Cardiac septum (tissue), 1 donor: ENCODE measurements around the gene SAMD4B. TPM values are rescaled to one million over a fixed set of nuclear protein-coding genes. Genes with fewer than 3 reads are reported as not detected.
"Not testable (repeated sequence)": the region's sequence is repeated elsewhere in the genome, so short reads cannot be mapped to it uniquely, and the experiment has no call there.

ENCODE experiments used
- DNase-seq: peaks from one replicate; pipeline ENCODE4 v3.0.0-alpha.2; 2020; ENCODE audit warnings: low spot score
- intact Hi-C: fragments of 100-400 bp; cut with DNase I; formaldehyde crosslinking; loops from one replicate; pipeline ENCODE4 v1.14.0; 2022
- total RNA-seq: library from RNA; stranded (reverse); fragmentation: NEBNext Ultra II Directional; extraction: Animal tissue kit (Norgen Biotek cat#: 25700); gene quantifications from one replicate; pipeline ENCODE4 v1.2.1, GENCODE V29; 2021
- donor health status: DM: no; HTN: no; CAD: no.

The SAMD4B gene
- total RNA-seq, 1 donor from 2014 or later: 65.8 TPM

- DNase-seq: peak; percentile 92
- intact Hi-C loops: loop anchor here (1.0 to 10.0 kb wide), 2 partner anchors 206 to 363 kb away; no protein-coding TSS in a partner anchor
Measured at GRCh38 chr19:39328046-39328705, 14.0 kb upstream of the SAMD4B start.

DNA sequence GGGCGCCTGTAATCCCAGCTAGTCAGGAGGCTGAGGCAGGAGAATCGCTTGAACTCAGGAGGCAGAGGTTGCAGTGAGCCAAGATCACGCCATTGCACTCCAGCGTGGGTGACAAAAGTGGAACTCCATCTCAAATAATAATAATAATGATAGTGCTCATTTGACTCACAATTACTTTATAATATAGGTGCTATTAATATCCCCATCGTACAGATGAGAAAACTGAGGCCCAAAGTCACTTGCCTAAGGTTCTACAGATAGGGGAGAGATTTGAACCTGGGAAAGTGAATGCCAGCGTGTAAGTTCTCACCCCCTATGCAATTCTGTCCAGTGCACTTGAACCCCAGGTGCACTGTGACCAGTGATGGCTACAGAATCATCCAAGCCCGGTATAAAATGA is 12.3 kb upstream of the SAMD4B start:
- intact Hi-C loops: loop anchor here (10.0 kb wide), 1 partner anchor 365 kb away; no protein-coding TSS in a partner anchor
- DNase-seq: no peak

- no peak for DNase-seq
- intact Hi-C loops: no loop called here
Measured at GRCh38 chr19:39332293-39332692, 9.9 kb upstream of the SAMD4B start.

DNA sequence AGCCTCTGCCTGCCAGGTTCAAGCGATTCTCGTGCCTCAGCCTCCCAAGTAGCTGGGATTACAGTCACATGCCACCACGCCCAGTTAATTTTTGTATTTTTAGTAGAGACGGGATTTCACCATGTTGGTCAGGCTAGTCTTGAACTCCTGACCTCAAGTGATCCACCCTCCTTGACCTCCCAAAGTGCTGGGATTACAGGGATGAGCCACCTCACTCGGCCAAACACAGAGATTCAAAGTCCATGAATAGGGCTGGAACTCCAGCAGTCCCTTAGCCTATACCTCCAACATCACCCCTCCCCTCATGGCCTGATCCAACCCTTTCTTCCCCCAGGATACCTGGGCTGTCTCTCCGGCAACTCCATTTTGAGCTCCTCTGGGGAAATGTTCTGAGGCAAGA is 9.5 kb upstream of the SAMD4B start:
- DNase-seq, intact Hi-C loops: not testable (repeated sequence)

- intact Hi-C loops: no loop called here
- no peak for DNase-seq
Measured at GRCh38 chr19:39333507-39333906, 8.7 kb upstream of the SAMD4B start.

- no peak for DNase-seq
- intact Hi-C loops: no loop called here
Measured at GRCh38 chr19:39334444-39334976, 7.7 kb upstream of the SAMD4B start.

DNA sequence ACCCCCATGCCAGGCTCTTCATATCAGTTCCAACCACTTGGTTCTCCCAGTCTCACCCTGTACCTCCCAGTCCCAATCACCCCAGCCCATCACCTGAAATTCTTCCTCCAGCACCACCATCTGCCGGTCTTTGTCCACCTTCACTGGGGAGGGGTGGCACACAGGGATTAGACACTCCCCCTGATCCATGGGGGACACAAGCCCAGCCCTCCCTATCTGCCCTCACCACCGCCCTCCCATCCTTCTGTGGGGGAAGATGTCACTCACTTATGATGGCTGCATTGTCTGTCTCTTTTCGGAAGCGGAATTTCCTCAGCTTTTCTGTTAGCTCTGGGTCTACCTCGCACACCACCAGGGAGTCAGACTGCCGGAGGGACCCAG is 7.1 kb upstream of the SAMD4B start:
- no peak for DNase-seq
- intact Hi-C loops: no loop called here

DNA sequence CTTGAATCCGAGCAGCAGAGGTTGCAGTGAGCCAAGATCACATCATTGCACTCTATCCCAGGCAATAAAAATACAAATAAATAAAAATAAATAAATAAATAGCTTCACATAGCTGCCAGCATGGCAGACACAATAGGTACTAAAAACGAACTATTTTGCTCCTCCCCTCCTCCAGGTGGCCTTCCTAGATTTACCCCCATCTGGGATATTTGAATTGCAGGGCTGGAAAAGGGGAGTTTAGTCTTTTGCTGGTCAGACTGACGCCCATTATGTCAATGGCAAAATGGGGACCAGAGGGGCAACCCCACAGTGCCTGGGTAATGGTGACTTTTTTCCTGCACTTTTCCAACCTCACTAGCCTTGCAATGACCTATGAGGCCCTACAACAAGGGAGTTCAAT is 5.7 kb upstream of the SAMD4B start:
- intact Hi-C loops: no loop called here
- DNase-seq: no peak

- DNase-seq: no peak
- intact Hi-C loops: loop anchor here (5.0 kb wide), 1 partner anchor 73 kb away; the partner anchor contains the start of gene PLEKHG2
Measured at GRCh38 chr19:39339674-39340073, 2.5 kb upstream of the SAMD4B start.

- intact Hi-C loops: loop anchor here (5.0 kb wide), 1 partner anchor 72 kb away; the partner anchor contains the start of gene PLEKHG2
Measured at GRCh38 chr19:39340156-39340555, 2.1 kb upstream of the SAMD4B start.

DNA sequence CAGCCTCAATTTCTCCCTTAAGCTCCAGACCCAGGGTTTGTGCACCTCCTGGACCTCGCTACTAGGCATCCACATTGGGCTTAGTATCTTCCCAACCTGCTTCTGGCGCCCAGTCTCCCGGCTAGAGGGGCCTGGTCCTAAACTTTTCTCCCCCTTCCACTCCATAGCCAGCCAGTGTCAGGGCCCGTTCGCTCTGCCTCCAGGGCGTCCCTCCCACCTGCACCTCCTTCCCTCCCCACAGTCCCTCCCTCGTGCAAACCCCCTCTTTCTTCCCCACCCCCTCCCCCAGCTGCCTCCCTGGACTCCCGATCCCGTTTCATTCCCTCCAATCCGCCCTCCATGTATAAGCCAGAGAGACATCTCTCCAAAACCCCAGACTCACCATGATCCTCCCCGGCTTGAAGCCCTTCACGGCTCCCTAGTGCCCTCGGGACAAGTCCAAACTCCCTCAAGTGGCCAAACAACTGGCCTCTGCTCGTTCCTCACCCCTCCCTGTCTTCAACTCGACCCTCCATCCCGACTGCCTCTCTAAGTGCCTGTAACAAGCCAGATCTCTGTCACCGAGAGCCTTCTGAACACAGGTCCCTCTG is 997 bp upstream of the SAMD4B start:
- DNase-seq: peak; percentile 78
- intact Hi-C loops: loop anchor here (5.0 kb wide), 1 partner anchor 71 kb away; the partner anchor contains the start of gene PLEKHG2

More at GRCh38 chr19:39340156-39340555, 2.1 kb upstream of the SAMD4B start:
- DNase-seq: not testable (repeated sequence)

DNA sequence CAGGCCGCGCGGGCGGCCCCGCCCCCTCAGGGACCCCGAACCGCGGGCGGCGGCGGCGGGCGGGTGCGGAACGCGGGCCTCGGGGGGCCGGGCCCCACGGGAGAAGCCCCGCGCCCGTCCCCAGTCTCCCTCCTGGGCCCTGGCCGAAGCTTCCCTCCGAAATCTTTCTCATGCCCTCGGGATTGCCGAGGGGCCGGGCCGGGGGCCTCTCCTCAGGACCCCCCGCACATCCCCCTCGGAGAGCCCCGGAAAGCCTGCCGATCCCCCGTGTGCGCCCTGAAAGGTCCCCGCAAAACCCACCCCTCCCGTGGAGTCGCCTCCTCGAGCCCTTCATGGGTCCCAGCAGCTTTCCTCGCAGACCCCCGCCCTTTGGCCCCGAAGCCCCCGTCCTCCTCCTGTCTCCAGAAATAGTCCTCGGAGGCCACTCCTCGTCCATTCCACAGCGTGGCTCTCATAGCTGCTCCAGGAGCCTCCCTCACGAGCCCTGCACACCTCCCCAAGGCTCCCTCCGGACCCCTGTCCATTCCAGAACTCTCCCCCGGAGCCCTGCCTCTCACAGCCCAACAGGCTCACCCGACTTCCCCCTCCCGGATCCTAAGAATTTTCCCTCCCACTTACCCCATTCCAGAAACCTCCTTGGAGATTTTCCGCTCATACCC is 555 bp downstream of the SAMD4B start:
- intact Hi-C loops: loop anchor here (1.0 to 5.0 kb wide), 2 partner anchors 30 to 70 kb away; partner anchors contain the start of gene PLEKHG2
- DNase-seq: peak; percentile 76

GRCh38 chr19:39345956-39346355 is 3.7 kb downstream of the SAMD4B start:
- DNase-seq: no peak
- intact Hi-C loops: no loop called here

DNA sequence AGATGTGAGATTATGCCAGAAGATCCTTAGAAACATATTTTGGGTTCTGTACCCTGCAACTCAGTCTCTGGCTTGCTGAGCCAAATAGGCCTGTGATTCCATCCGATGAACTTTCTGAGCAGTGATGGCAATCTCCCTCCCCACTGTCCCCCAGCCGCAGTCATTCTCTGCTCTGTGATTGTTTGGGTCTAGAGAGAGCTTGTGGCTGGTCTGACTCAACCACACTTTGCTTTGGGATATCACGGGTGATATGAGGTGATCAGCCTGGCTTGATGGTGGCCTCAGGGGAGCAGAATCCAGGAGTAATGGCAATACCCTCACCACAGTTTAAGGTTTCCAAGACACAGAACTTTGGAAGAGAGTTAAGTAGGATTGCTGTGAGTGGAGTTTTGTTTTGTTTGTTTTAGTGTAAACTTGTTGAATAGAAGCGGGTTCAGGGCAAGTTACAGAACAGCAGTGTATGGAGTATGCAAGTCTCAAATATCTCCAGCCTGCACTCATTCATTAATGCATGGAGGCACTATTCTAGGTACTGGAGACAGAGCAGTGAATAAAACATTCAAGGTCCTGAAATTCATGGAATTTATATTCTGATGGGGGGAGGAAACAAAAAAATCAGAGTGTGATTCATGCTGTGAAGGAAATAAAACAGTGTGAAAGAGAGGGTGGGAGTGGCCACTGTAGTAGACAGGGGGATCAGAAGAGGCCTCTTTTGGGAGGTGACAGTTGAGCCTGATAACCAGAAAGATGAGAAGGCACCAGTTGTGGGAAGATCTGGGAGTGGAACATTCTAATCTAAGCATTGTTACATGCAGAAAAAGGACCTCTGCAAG is 5.3 kb downstream of the SAMD4B start:
- intact Hi-C loops: no loop called here
- DNase-seq: no peak

GRCh38 chr19:39349326-39349725 is 7.1 kb downstream of the SAMD4B start:
- intact Hi-C loops: no loop called here
- no peak for DNase-seq

GRCh38 chr19:39350156-39350555 is 7.9 kb downstream of the SAMD4B start:
- intact Hi-C loops: no loop called here
- no peak for DNase-seq

- DNase-seq: no peak
- intact Hi-C loops: no loop called here
Measured at GRCh38 chr19:39351537-39352064, 9.4 kb downstream of the SAMD4B start.

GRCh38 chr19:39352381-39353255 is 10.4 kb downstream of the SAMD4B start:
- intact Hi-C loops: no loop called here
- DNase-seq: no peak
